Vagina (tissue), 2 donors: Measurements from ENCODE around the gene USH1C.

Experiments used
- CTCF ChIP-seq, 3 experiments: fragments of 450-650 bp in 2 of 3; fragments of 200-600 bp in 1 of 3; sonication (generic) in 1 of 3; IDR thresholded peaks; one replicate each; pipeline ENCODE4 v1.5.1; 2017 to 2019; ENCODE audit warnings: antibody characterized with exemption in 3 of 3, mild to moderate bottlenecking in 2 of 3, moderate library complexity in 2 of 3
- POLR2AphosphoS5 ChIP-seq, 2 donors: sonication (generic); formaldehyde crosslinking; IDR thresholded peaks; one replicate each; pipeline ENCODE4 v1.9.0; 2017; ENCODE audit warnings: antibody characterized with exemption in 2 of 2, mild to moderate bottlenecking in 2 of 2, low read depth in 1 of 2; ENCODE audit not compliant: insufficient read depth in 1 of 2

- TF ChIP-seq CTCF (IDR thresholded peaks at IDR 0.05) (no peak), POLR2AphosphoS5 (IDR thresholded peaks at IDR 0.05; ENCODE audit: insufficient read depth in 1 of 2, low read depth in 1 of 2) (no peak)
These were observed 19.0 kb upstream of the USH1C start for GRCh38 chr11:17563231-17563646.
